H1 (cell line): Measurements from ENCODE around the gene LMNA. TPM values are rescaled to one million over a fixed set of nuclear protein-coding genes. Genes with fewer than 3 reads are reported as not detected.

Source experiments
- CTCF ChIA-PET: fragments of 300-600 bp; sonication (Branson Sonifier 250); formaldehyde crosslinking; loops from one replicate; lab custom pipeline; 2021; ENCODE audit not compliant: partially characterized antibody; lab: Charles Lee
- POLR2A ChIA-PET: fragments of 300-600 bp; sonication (Branson Sonifier 250); formaldehyde crosslinking; loops from one replicate; lab custom pipeline; 2021; ENCODE audit warnings: inconsistent platforms; ENCODE audit not compliant: partially characterized antibody; lab: Charles Lee
- DNase-seq, 2 experiments: peaks; one replicate each; pipeline versions ENCODE4 v3.0.0 to v3.0.0-alpha.2; 2010 to 2022; ENCODE audit warnings: low spot score in 2 of 2, low read depth in 1 of 2, mixed read lengths in 1 of 2
- FAIRE-seq: peaks from 2 replicates; lab custom pipeline; 2011; peaks lifted over from hg19 to GRCh38; lab: Jason Lieb, UNC
- H2AFZ ChIP-seq: 2 replicates; pipeline ENCODE4 v1.8.1; 2012; ENCODE audit warnings: low read length, inconsistent platforms
- H2AK5ac ChIP-seq: 2 replicates; pipeline ENCODE4 v1.6.1; 2013; ENCODE audit warnings: low read depth, low read length
- H2BK120ac ChIP-seq: replicated peaks from 2 replicates; pipeline ENCODE3; 2013; ENCODE audit warnings: low read depth, low read length, inconsistent platforms
- H2BK12ac ChIP-seq: 2 replicates; pipeline ENCODE4 v1.6.1; 2013; ENCODE audit warnings: low read depth, low read length
- H2BK15ac ChIP-seq: 2 replicates; pipeline ENCODE4 v1.6.1; 2013; ENCODE audit warnings: low read length
- H2BK20ac ChIP-seq: 2 replicates; pipeline ENCODE4 v1.6.1; 2013; ENCODE audit warnings: low read length
- H2BK5ac ChIP-seq: 2 replicates; pipeline ENCODE4 v1.6.1; 2013; ENCODE audit warnings: low read depth, low read length
- H3K14ac ChIP-seq: 2 replicates; pipeline ENCODE4 v1.6.1; 2013; ENCODE audit warnings: inconsistent platforms; ENCODE audit not compliant: insufficient read length
- H3K18ac ChIP-seq: 2 replicates; pipeline ENCODE4 v1.6.1; 2013; ENCODE audit warnings: low read length; ENCODE audit errors: extremely low read depth
- H3K23ac ChIP-seq: 2 replicates; pipeline ENCODE4 v1.6.1; 2013; ENCODE audit warnings: inconsistent platforms; ENCODE audit not compliant: insufficient read length
- H3K23me2 ChIP-seq: 2 replicates; pipeline ENCODE4 v1.6.1; 2013; ENCODE audit warnings: low read depth, low read length
- H3K27ac ChIP-seq: 2 replicates; pipeline ENCODE4 v1.6.1; 2011; ENCODE audit warnings: low read depth, low read length, inconsistent platforms
- H3K27me3 ChIP-seq, 4 experiments: replicated peaks in 1 of 4; 1 replicate in 1 of 4; 2 replicates in 3 of 4; pipeline versions ENCODE4 v1.6.1 to v1.8.1; 2011 to 2013; ENCODE audit warnings: low read length in 3 of 4, mild to moderate bottlenecking in 3 of 4, inconsistent platforms in 2 of 4, mixed read lengths in 2 of 4, moderate library complexity in 1 of 4; ENCODE audit not compliant: control insufficient read depth in 3 of 4, insufficient read depth in 3 of 4; ENCODE audit errors: extremely low read depth in 1 of 4
- H3K36me3 ChIP-seq, 4 experiments: 2 replicates each; pipeline versions ENCODE4 v1.6.1 to v1.8.1; 2011 to 2013; ENCODE audit warnings: mild to moderate bottlenecking in 4 of 4, low read length in 3 of 4, moderate library complexity in 2 of 4, control low read depth in 1 of 4, inconsistent platforms in 1 of 4; ENCODE audit not compliant: insufficient read depth in 4 of 4, control insufficient read depth in 2 of 4
- H3K4ac ChIP-seq: replicated peaks from 2 replicates; pipeline ENCODE3; 2013; ENCODE audit warnings: low read length, low read depth, mixed read lengths, inconsistent platforms; ENCODE audit not compliant: insufficient read length
- H3K4me1 ChIP-seq, 4 experiments: replicated peaks in 1 of 4; 1 replicate in 1 of 4; 2 replicates in 3 of 4; pipeline versions ENCODE4 v1.6.1 to v1.8.1; 2011 to 2013; ENCODE audit warnings: low read length in 3 of 4, inconsistent platforms in 2 of 4, mixed read lengths in 1 of 4; ENCODE audit not compliant: insufficient read depth in 4 of 4, control insufficient read depth in 3 of 4
- H3K4me2 ChIP-seq, 2 experiments: 2 replicates each; pipeline versions ENCODE4 v1.6.1 to v1.8.1; 2011 to 2013; ENCODE audit warnings: low read depth in 2 of 2, low read length in 2 of 2, control low read depth in 1 of 2, inconsistent platforms in 1 of 2, mild to moderate bottlenecking in 1 of 2; ENCODE audit not compliant: insufficient read depth in 1 of 2
- H3K4me3 ChIP-seq, 4 experiments: fragments of 200-600, 300-600 bp in 1 of 4; sonication (generic), shearing (Covaris generic), sonication (Bioruptor Twin) in 1 of 4; 2 replicates each; pipeline versions ENCODE4 v1.5.1 to v1.8.1; 2011 to 2016; ENCODE audit warnings: low read length in 4 of 4, low read depth in 3 of 4, control low read depth in 2 of 4, inconsistent platforms in 2 of 4, mild to moderate bottlenecking in 2 of 4, mixed read lengths in 1 of 4, moderate library complexity in 1 of 4; ENCODE audit not compliant: insufficient read depth in 2 of 4; ENCODE audit errors: extremely low read depth in 1 of 4
- H3K56ac ChIP-seq: replicated peaks from 2 replicates; pipeline ENCODE3; 2013; ENCODE audit warnings: low read depth, mild to moderate bottlenecking, mixed read lengths, low read length, inconsistent platforms; ENCODE audit not compliant: insufficient read length
- H3K79me1 ChIP-seq: 2 replicates; pipeline ENCODE4 v1.6.1; 2013; ENCODE audit warnings: low read depth, low read length, control low read depth
- H3K79me2 ChIP-seq, 2 experiments: 2 replicates each; pipeline versions ENCODE4 v1.6.1 to v1.8.1; 2012 to 2013; ENCODE audit warnings: low read length in 2 of 2, mild to moderate bottlenecking in 2 of 2, inconsistent platforms in 1 of 2; ENCODE audit not compliant: insufficient read depth in 2 of 2, control insufficient read depth in 1 of 2
- H3K9ac ChIP-seq, 4 experiments: replicated peaks in 1 of 4; 1 replicate in 1 of 4; 2 replicates in 3 of 4; pipeline versions ENCODE4 v1.6.1 to v1.8.1; 2011 to 2013; ENCODE audit warnings: low read depth in 3 of 4, low read length in 3 of 4, control low read depth in 2 of 4, mild to moderate bottlenecking in 2 of 4, moderate library complexity in 2 of 4, inconsistent platforms in 1 of 4; ENCODE audit errors: extremely low read depth in 1 of 4
- H3K9me3 ChIP-seq, 2 experiments: 2 replicates each; pipeline versions ENCODE4 v1.6.1 to v1.8.1; 2012 to 2013; ENCODE audit warnings: mild to moderate bottlenecking in 2 of 2, moderate library complexity in 2 of 2, control low read depth in 1 of 2, inconsistent platforms in 1 of 2, low read depth in 1 of 2, low read length in 1 of 2, mixed read lengths in 1 of 2; ENCODE audit not compliant: insufficient read depth in 2 of 2
- H4K20me1 ChIP-seq, 2 experiments: replicated peaks in 1 of 2; 2 replicates each; pipeline versions ENCODE3 to v1.8.1; 2011 to 2013; ENCODE audit warnings: inconsistent platforms in 2 of 2, low read length in 2 of 2, mild to moderate bottlenecking in 1 of 2; ENCODE audit not compliant: insufficient read depth in 2 of 2, control insufficient read depth in 1 of 2
- H4K5ac ChIP-seq: 2 replicates; pipeline ENCODE4 v1.6.1; 2013; ENCODE audit warnings: low read length, low read depth, mixed read lengths, inconsistent platforms; ENCODE audit not compliant: insufficient read length
- H4K8ac ChIP-seq: 2 replicates; pipeline ENCODE4 v1.8.0; 2013; ENCODE audit warnings: mild to moderate bottlenecking, moderate library complexity, low read length, inconsistent platforms; ENCODE audit not compliant: insufficient read depth; ENCODE audit errors: extremely low read depth
- H4K91ac ChIP-seq: replicated peaks from 2 replicates; pipeline ENCODE3; 2013; ENCODE audit warnings: low read length, mixed read lengths, inconsistent platforms; ENCODE audit not compliant: insufficient read length
- EP300 ChIP-seq, 2 experiments: IDR thresholded peaks; 1 replicate in 1 of 2; 2 replicates in 1 of 2; pipeline ENCODE4 v1.6.1; 2011 to 2012; ENCODE audit warnings: low read depth in 2 of 2, low read length in 2 of 2, mild to moderate bottlenecking in 2 of 2, borderline replicate concordance in 1 of 2, inconsistent platforms in 1 of 2, moderate library complexity in 1 of 2
- FOSL1 ChIP-seq: IDR thresholded peaks from 2 replicates; pipeline ENCODE4 v1.6.1; 2011; ENCODE audit warnings: mild to moderate bottlenecking, low read depth, low read length, moderate library complexity; ENCODE audit not compliant: insufficient read depth
- KDM4A ChIP-seq: IDR thresholded peaks from one replicate; pipeline ENCODE4 v1.7.1; 2012; ENCODE audit warnings: low read depth, mild to moderate bottlenecking, moderate library complexity, low read length, inconsistent platforms; ENCODE audit not compliant: severe bottlenecking
- RNF2 ChIP-seq: fragments of 200-900, 300-1000 bp; sonication (generic); IDR thresholded peaks from 2 replicates; pipeline ENCODE4 v1.7.1; 2016; ENCODE audit warnings: borderline replicate concordance, low read depth, mild to moderate bottlenecking, antibody characterized with exemption, low read length; ENCODE audit not compliant: poor library complexity, severe bottlenecking; ENCODE audit errors: missing control alignments
- TEAD4 ChIP-seq: IDR thresholded peaks from 2 replicates; pipeline ENCODE4 v1.6.1; 2012; ENCODE audit warnings: low read depth, low read length, inconsistent platforms, mixed read lengths
- YY1 ChIP-seq: IDR thresholded peaks from 2 replicates; pipeline ENCODE4 v1.6.1; 2011; ENCODE audit warnings: low read depth, mild to moderate bottlenecking, low read length
- WGBS, 2 experiments: shearing (Covaris generic) in 1 of 2; methylation state at CpG; one replicate each; pipeline versions ENCODE4 v1.1.6 to v1.1.7; 2013 to 2015; ENCODE audit warnings: low lambda C conversion rate in 2 of 2, mixed read lengths in 2 of 2, inconsistent platforms in 1 of 2, low coverage in 1 of 2, missing lambda C conversion rate in 1 of 2; ENCODE audit not compliant: insufficient replicate concordance in 2 of 2, insufficient coverage in 1 of 2, insufficient read length in 1 of 2; ENCODE audit errors: extremely low coverage in 1 of 2, missing lambda C conversion rate in 1 of 2; 5-methylcytosine and 5-hydroxymethylcytosine counted together
- polyA plus RNA-seq, 7 experiments: library from polyadenylated mRNA; depleted of rRNA in 3 of 7; stranded (reverse) in 5 of 7; unstranded in 2 of 7; fragments of >200 nt in 5 of 7; fragments of 200-250 nt in 2 of 7; gene quantifications; 1 replicate in 5 of 7; 2 replicates in 1 of 7; 4 replicates in 1 of 7; pipeline versions ENCODE4 v1.2.1 to v1.2.3, GENCODE V29; 2011 to 2013; ENCODE audit warnings: missing spikeins in 2 of 7, mixed read lengths in 2 of 7
- total RNA-seq: library from RNA; stranded (reverse); fragmentation: NEBNext Ultra II Directional; extraction: Animal tissue kit (Norgen Biotek cat#: 25700); gene quantifications from 2 replicates; pipeline ENCODE4 v1.2.1, GENCODE V29; 2021

LMNA gene
- total and polyA plus RNA-seq, 2 of the 8 experiments (the other 6 are each of a cell fraction or from before 2014, with no cell fraction given), result 25.8 to 46.8 TPM

- peaks cover 3 to 26% (median 9%) of the 10 kb centered on the region in 4 experiments; a peak in 6 of 8 replicates for H3K36me3 ChIP-seq
- no peak overlapping the region for H3K18ac ChIP-seq
- H3K79me1 ChIP-seq, result peaks cover 21% of the 10 kb centered on the region
- H2BK12ac ChIP-seq, result 0 out of 2 replicates have a peak overlapping the region, but pooled peaks have one; percentile 43
- H2AFZ ChIP-seq, result no peak overlapping the region
- no peaks in the 10 kb centered on the region for H3K9me3 ChIP-seq
- H3K27ac ChIP-seq, result no peak overlapping the region
- H4K20me1 ChIP-seq, result peaks cover 10 to 27% of the 10 kb centered on the region in 2 experiments
- H3K4ac ChIP-seq, result no peak overlapping the region
- H3K56ac ChIP-seq, result no peak overlapping the region
- H3K23me2 ChIP-seq, result peaks cover 14% of the 10 kb centered on the region
- H3K23ac ChIP-seq, result no peak overlapping the region
- no peak overlapping the region for H3K14ac ChIP-seq
- 0 out of 2 replicates have a peak overlapping the region, but pooled peaks have one; percentile 56 for H2BK20ac ChIP-seq
- ChIA-PET POLR2A (interaction anchor here (0.7 to 3.4 kb wide), 11 partner anchors 10 to 101 kb away, joined by 3 to 20 read pairs (median 5); partner anchors contain the start of genes ARHGEF2, LAMTOR2, LMNA and RAB25), CTCF (interaction anchor here (0.8 to 2.5 kb wide), 9 partner anchors 10 to 102 kb away, joined by 3 to 17 read pairs (median 3); no protein-coding TSS in a partner anchor)
- no peak overlapping the region for H2BK5ac ChIP-seq
- WGBS, 2 experiments, result 85% methylated on average over 5 of the region's 5 CpGs; no CpG with 5 or more reads in 1 of the 2 experiments
- H3K4me1 ChIP-seq, result peaks cover 13 to 45% (median 37%) of the 10 kb centered on the region in 4 experiments
- H2BK15ac ChIP-seq, result peak overlapping the region; percentile 46; the same call in 1 of the 2 replicates
- peak overlapping the region; percentile 53 to 79; a peak in 3 of 4 replicates for H3K4me2 ChIP-seq
- no peak overlapping the region for H4K5ac ChIP-seq
- peaks cover 19 to 60% of the 10 kb centered on the region in 2 experiments for H3K79me2 ChIP-seq
- H2BK120ac ChIP-seq, result no peak overlapping the region
- H4K91ac ChIP-seq, result no peak overlapping the region
- H3K4me3 ChIP-seq, result peak overlapping the region in 1 of 4 experiments; percentile 28; a peak in 2 of 8 replicates
- no peak overlapping the region for H4K8ac ChIP-seq
- 0 out of 2 replicates have a peak overlapping the region, but pooled peaks have one; percentile 48 for H2AK5ac ChIP-seq
- no peaks in the 10 kb centered on the region for H3K27me3 ChIP-seq
- FAIRE-seq (no peak), DNase-seq (no peak)
- H3K9ac ChIP-seq, result no peak overlapping the region
- TF ChIP-seq FOSL1, result no peak
- no peak for TF ChIP-seq RNF2
- no peak for TF ChIP-seq EP300 (IDR thresholded peaks at IDR 0.05; ENCODE audit: borderline replicate concordance in 1 of 2, low read depth in 2 of 2, low read length in 2 of 2)
- no peak for TF ChIP-seq TEAD4
- TF ChIP-seq YY1, result no peak
- TF ChIP-seq KDM4A, result no peak
These were observed 35.8 kb upstream of the LMNA start for GRCh38 chr1:156078728-156079127.
